Astrocyte (in vitro differentiated cells and primary cell): Measurements from ENCODE around the gene CYP3A4. TPM values are rescaled to one million over a fixed set of nuclear protein-coding genes. Genes with fewer than 3 reads are reported as not detected.
"Not testable (repeated sequence)": the region's sequence is repeated elsewhere in the genome, so short reads cannot be mapped to it uniquely, and the experiment has no call there.

Source experiments
- DNase-seq: peaks from one replicate; pipeline ENCODE4 v3.0.0-alpha.2; 2010; ENCODE audit warnings: low read depth
- FAIRE-seq: peaks from 2 replicates; lab custom pipeline; 2011; peaks lifted over from hg19 to GRCh38; lab: Jason Lieb, UNC
- H2AFZ ChIP-seq: 2 replicates; pipeline ENCODE4 v1.6.0; 2012; ENCODE audit warnings: low read depth, low read length, inconsistent platforms
- H3K27ac ChIP-seq: 2 replicates; pipeline ENCODE4 v1.5.1; 2011; ENCODE audit warnings: low read depth, low read length, inconsistent platforms
- H3K27me3 ChIP-seq: 2 replicates; pipeline ENCODE4 v1.6.0; 2011; ENCODE audit warnings: low read length, inconsistent platforms; ENCODE audit not compliant: insufficient read depth
- H3K36me3 ChIP-seq: 2 replicates; pipeline ENCODE4 v1.5.1; 2011; ENCODE audit warnings: low read length, inconsistent platforms; ENCODE audit not compliant: insufficient read depth
- H3K4me1 ChIP-seq: 2 replicates; pipeline ENCODE4 v1.5.1; 2011; ENCODE audit warnings: low read length, inconsistent platforms; ENCODE audit not compliant: insufficient read depth
- H3K4me2 ChIP-seq: 2 replicates; pipeline ENCODE4 v1.6.0; 2012; ENCODE audit warnings: low read length, inconsistent platforms
- H3K4me3 ChIP-seq: 2 replicates; pipeline ENCODE4 v1.5.1; 2011; ENCODE audit warnings: low read depth, mild to moderate bottlenecking, low read length, inconsistent platforms; ENCODE audit not compliant: insufficient read depth
- H3K79me2 ChIP-seq: 2 replicates; pipeline ENCODE4 v1.6.0; 2012; ENCODE audit warnings: mild to moderate bottlenecking, low read length, inconsistent platforms; ENCODE audit not compliant: insufficient read depth
- H3K9ac ChIP-seq: 2 replicates; pipeline ENCODE4 v1.6.0; 2012; ENCODE audit warnings: mild to moderate bottlenecking, low read length, inconsistent platforms
- H3K9me3 ChIP-seq: 2 replicates; pipeline ENCODE4 v1.5.1; 2012; ENCODE audit warnings: low read depth, mild to moderate bottlenecking, low read length, inconsistent platforms; ENCODE audit not compliant: insufficient read depth
- H4K20me1 ChIP-seq: 2 replicates; pipeline ENCODE4 v1.6.0; 2012; ENCODE audit warnings: low read length, inconsistent platforms; ENCODE audit not compliant: insufficient read depth
- H3K27ac Mint-ChIP-seq: one replicate; pipeline ENCODE4 v1.8.0; 2021; ENCODE audit warnings: mild to moderate bottlenecking, mixed read lengths; ENCODE audit not compliant: unreplicated experiment
- H3K27me3 Mint-ChIP-seq: one replicate; pipeline ENCODE4 v1.8.0; 2021; ENCODE audit warnings: low read depth, mixed read lengths; ENCODE audit not compliant: unreplicated experiment
- H3K36me3 Mint-ChIP-seq: one replicate; pipeline ENCODE4 v1.8.0; 2021; ENCODE audit warnings: low read depth, mixed read lengths; ENCODE audit not compliant: unreplicated experiment
- H3K4me1 Mint-ChIP-seq: one replicate; pipeline ENCODE4 v1.8.0; 2021; ENCODE audit warnings: low read depth, mixed read lengths; ENCODE audit not compliant: unreplicated experiment
- H3K4me3 Mint-ChIP-seq: one replicate; pipeline ENCODE4 v1.8.0; 2021; ENCODE audit warnings: mild to moderate bottlenecking, moderate library complexity, mixed read lengths; ENCODE audit not compliant: unreplicated experiment
- H3K9me3 Mint-ChIP-seq: one replicate; pipeline ENCODE4 v1.8.0; 2021; ENCODE audit warnings: mild to moderate bottlenecking, mixed read lengths; ENCODE audit not compliant: unreplicated experiment
- CTCF ChIP-seq: IDR thresholded peaks from 2 replicates; pipeline ENCODE4 v1.5.1; 2011; ENCODE audit warnings: low read depth, mild to moderate bottlenecking, inconsistent platforms, low read length, moderate library complexity; ENCODE audit not compliant: insufficient read depth
- EZH2 ChIP-seq: IDR thresholded peaks from 2 replicates; pipeline ENCODE4 v1.6.1; 2012; ENCODE audit warnings: mild to moderate bottlenecking, low read length, inconsistent platforms; ENCODE audit not compliant: insufficient read depth
- total RNA-seq: library from RNA; stranded (reverse); gene quantifications from 2 replicates; pipeline ENCODE4 v1.2.1, GENCODE V29; 2021

CYP3A4 gene
- total RNA-seq, 1 donor from 2014 or later: not detected

GRCh38 chr7:99801407-99801806, 17.4 kb upstream of the CYP3A4 start:
- not testable (repeated sequence) for FAIRE-seq, H3K27me3 ChIP-seq, H3K4me1 ChIP-seq, H3K36me3 Mint-ChIP-seq, H3K4me1 Mint-ChIP-seq, H3K4me3 ChIP-seq, DNase-seq, H3K36me3 ChIP-seq, H3K27ac Mint-ChIP-seq, H3K4me3 Mint-ChIP-seq, H3K9me3 ChIP-seq, H4K20me1 ChIP-seq, H3K9ac ChIP-seq, H3K79me2 ChIP-seq, H2AFZ ChIP-seq, H3K27ac ChIP-seq, H3K4me2 ChIP-seq
- H3K27me3 Mint-ChIP-seq: peaks cover 11% of the 10 kb centered on the region
- H3K9me3 Mint-ChIP-seq: peaks cover 16% of the 10 kb centered on the region

- no peak overlapping the region for H3K4me2 ChIP-seq
- FAIRE-seq: no peak
- H3K4me3 Mint-ChIP-seq: no peak overlapping the region
- H3K79me2 ChIP-seq: no peaks in the 10 kb centered on the region
- peaks cover 10% of the 10 kb centered on the region for H3K9me3 Mint-ChIP-seq
- H3K27ac ChIP-seq: no peak overlapping the region
- DNase-seq: no peak
- H3K9ac ChIP-seq: no peak overlapping the region
- H3K27me3 Mint-ChIP-seq: peaks cover 11% of the 10 kb centered on the region
- no peaks in the 10 kb centered on the region for H4K20me1 ChIP-seq
- H3K9me3 ChIP-seq: no peaks in the 10 kb centered on the region
- H3K4me3 ChIP-seq: no peak overlapping the region
- H2AFZ ChIP-seq: no peak overlapping the region
- no peaks in the 10 kb centered on the region for H3K36me3 ChIP-seq
- TF ChIP-seq EZH2: no peak
- no peak for TF ChIP-seq CTCF
- H3K27ac Mint-ChIP-seq: no peak overlapping the region
- no peaks in the 10 kb centered on the region for H3K27me3 ChIP-seq
- peaks cover 5% of the 10 kb centered on the region for H3K4me1 Mint-ChIP-seq
- H3K36me3 Mint-ChIP-seq: no peaks in the 10 kb centered on the region
- peaks cover 5% of the 10 kb centered on the region for H3K4me1 ChIP-seq
These were observed 15.0 kb upstream of the CYP3A4 start for GRCh38 chr7:99798972-99799371.

GRCh38 chr7:99795864-99796263, 11.9 kb upstream of the CYP3A4 start:
- not testable (repeated sequence) for H3K27ac ChIP-seq, H3K4me1 Mint-ChIP-seq, H3K9me3 Mint-ChIP-seq, H3K27me3 ChIP-seq, FAIRE-seq, H4K20me1 ChIP-seq, H3K4me3 ChIP-seq, H3K79me2 ChIP-seq, H3K4me1 ChIP-seq, H3K36me3 ChIP-seq, DNase-seq, H3K36me3 Mint-ChIP-seq, H3K4me2 ChIP-seq, H3K9ac ChIP-seq, H2AFZ ChIP-seq, H3K9me3 ChIP-seq, H3K27ac Mint-ChIP-seq, H3K4me3 Mint-ChIP-seq
- peaks cover 12% of the 10 kb centered on the region for H3K27me3 Mint-ChIP-seq
